Measurements from ENCODE around the gene H2AZ2. TPM values are rescaled to one million over a fixed set of nuclear protein-coding genes. Genes with fewer than 3 reads are reported as not detected.
"Not testable (repeated sequence)": the region's sequence is repeated elsewhere in the genome, so short reads cannot be mapped to it uniquely, and the experiment has no call there.

H2AZ2 gene
- total RNA-seq, 1 experiment from 2014 or later: 352 TPM

- no peak overlapping the region for H3K4me3 ChIP-seq
Measured at GRCh38 chr7:44880317-44881018, 32.6 kb upstream of the H2AZ2 start.

GRCh38 chr7:44876393-44876792 is 28.5 kb upstream of the H2AZ2 start:
- no peak for DNase-seq
- H3K36me3 ChIP-seq: peaks cover 34% of the 10 kb centered on the region
- no peaks in the 10 kb centered on the region for H3K9me3 ChIP-seq
- H3K4me3 ChIP-seq: no peak overlapping the region
- no peaks in the 10 kb centered on the region for H3K27me3 ChIP-seq

More at GRCh38 chr7:44880317-44881018, 32.6 kb upstream of the H2AZ2 start:
- Histone ChIP-seq H3K36me3 (peaks cover 65% of the 10 kb centered on the region), H3K27me3 (no peaks in the 10 kb centered on the region), H3K9me3 (no peaks in the 10 kb centered on the region)
- no peak for DNase-seq

GRCh38 chr7:44875241-44875640 is 27.4 kb upstream of the H2AZ2 start:
- H3K36me3 ChIP-seq: peaks cover 22% of the 10 kb centered on the region
- H3K4me3 ChIP-seq: no peak overlapping the region
- DNase-seq: no peak
- H3K9me3 ChIP-seq: no peaks in the 10 kb centered on the region
- H3K27me3 ChIP-seq: no peaks in the 10 kb centered on the region

- Histone ChIP-seq H3K4me3 (no peak overlapping the region), H3K36me3 (peaks cover under 1% of the 10 kb centered on the region), H3K27me3 (no peaks in the 10 kb centered on the region), H3K9me3 (no peaks in the 10 kb centered on the region)
- no peak for DNase-seq
Measured at GRCh38 chr7:44872787-44873186, 24.9 kb upstream of the H2AZ2 start.

DNA sequence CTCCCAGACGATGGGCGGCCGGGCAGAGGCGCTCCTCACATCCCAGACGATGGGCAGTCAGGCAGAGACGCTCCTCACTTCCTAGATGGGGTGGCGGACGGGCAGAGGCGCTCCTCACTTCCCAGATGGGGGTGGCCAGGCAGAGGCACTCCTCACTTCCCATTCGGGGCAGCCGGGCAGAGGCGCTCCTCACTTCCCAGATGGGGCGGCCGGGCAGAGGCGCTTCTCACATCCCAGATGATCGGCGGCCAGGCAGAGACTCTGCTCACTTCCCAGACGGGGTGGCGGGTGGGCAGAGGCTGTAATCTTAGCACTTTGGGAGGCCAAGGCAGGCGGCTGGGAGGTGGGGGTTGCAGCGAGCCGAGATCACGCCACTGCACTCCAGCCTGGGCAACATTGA is 24.0 kb upstream of the H2AZ2 start:
- DNase-seq, H3K36me3 ChIP-seq, H3K4me3 ChIP-seq, H3K9me3 ChIP-seq, H3K27me3 ChIP-seq: not testable (repeated sequence)

GRCh38 chr7:44870780-44871179 is 22.9 kb upstream of the H2AZ2 start:
- DNase-seq, H3K9me3 ChIP-seq, H3K4me3 ChIP-seq, H3K36me3 ChIP-seq, H3K27me3 ChIP-seq: not testable (repeated sequence)

GRCh38 chr7:44870336-44870735 is 22.4 kb upstream of the H2AZ2 start:
- H3K36me3 ChIP-seq, H3K4me3 ChIP-seq, DNase-seq, H3K9me3 ChIP-seq, H3K27me3 ChIP-seq: not testable (repeated sequence)

DNA sequence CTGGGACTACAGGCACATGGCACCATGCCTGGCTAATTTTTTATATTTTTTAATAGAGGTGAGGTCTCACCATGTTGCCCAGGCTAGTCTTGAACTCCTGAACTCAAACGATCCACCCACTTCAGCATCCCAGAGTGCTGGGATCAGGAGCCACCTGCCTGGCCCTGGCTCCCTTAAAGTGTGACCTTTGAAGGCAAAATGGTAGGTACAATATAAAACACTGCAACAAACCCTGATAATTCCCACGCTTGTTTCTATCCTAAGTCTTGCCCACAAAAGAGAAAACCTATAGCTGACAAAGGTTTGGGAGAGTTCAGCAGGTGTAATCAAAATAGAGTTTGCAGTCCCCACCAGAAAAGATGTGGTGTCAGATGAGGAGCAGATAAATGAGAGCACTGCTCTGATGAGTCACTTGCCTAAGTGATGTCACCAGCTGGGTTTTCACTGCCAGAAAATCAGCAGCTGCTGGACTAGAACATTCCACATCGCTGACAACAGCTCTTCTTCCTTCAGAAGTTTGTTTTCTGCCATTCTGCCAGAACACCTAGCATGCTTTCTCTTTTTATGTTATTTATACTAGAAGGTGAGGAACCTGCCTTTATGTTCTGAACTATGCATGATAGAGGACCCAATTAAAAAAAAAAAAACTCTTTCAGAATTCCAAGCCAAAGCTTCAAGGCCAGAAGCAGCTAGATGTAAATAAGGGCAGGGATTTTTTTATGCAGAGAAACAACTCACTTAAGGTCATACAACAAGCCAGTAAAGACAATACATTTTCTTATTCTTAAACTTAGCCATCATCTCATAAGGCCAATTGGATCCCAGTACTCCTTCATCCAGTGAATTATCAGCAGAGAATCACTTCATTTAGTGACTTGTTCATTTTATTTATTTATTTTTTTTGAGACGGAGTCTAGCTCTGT is 19.4 kb upstream of the H2AZ2 start:
- H3K4me3 ChIP-seq: no peak overlapping the region
- peak; percentile 82 for DNase-seq
- no peaks in the 10 kb centered on the region for H3K36me3 ChIP-seq
- H3K9me3 ChIP-seq: no peaks in the 10 kb centered on the region
- H3K27me3 ChIP-seq: no peaks in the 10 kb centered on the region

- peak; percentile 26 for DNase-seq
- not testable (repeated sequence) for H3K4me3 ChIP-seq, H3K9me3 ChIP-seq, H3K36me3 ChIP-seq, H3K27me3 ChIP-seq
Measured at GRCh38 chr7:44861949-44862348, 14.1 kb upstream of the H2AZ2 start.

DNA sequence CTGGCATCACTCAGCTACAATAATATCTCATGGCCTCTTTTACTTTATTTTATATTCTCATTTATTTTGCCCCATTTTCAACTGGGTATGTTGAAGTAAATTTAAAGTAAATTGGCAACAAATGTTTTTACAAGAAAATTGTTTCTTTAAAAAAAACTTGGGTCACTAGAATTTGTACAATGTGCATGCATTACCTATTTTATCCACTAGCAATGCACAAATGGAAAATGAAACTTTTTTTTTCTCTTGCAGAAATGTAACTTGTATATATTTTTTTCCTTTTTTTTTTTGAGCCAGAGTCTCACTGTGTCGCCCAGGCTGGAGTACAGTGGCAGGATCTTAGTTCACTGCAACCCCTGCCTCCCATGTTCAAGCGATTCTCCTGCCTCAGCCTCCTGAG is 10.3 kb upstream of the H2AZ2 start:
- H3K27me3 ChIP-seq: no peaks in the 10 kb centered on the region
- DNase-seq: no peak

DNA sequence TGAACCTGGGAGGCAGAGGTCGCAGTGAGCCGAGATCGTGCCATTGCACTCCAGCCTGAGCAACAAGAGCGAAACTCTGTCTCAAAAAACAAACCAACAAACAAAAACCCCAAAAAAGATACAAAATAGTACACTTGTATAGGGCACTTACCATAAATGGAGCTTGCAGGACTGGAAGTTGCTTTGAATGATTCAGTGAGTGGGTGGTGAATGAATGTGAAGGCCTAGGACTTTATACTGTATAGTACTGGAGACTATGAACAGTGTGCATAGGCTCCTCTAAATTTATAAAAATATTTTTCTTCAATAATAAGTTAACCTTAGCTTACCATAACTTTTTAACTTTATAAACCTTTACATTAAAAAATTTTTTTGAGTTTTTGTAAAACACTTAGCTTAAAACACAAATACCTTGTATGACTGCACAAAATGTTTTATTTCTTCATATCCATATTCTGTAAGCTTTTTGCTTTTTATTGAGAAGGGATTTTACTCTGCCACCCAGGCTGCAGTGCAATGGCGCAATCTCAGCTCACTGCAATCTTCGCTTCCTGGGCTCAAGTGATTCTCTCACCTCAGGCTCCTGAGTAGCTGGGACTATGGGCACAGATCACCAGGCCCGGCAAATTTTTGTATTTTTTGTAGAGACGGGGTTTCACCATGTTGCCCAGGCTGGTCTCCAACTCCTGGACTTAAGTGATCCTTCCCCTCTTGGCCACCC is 6.9 kb upstream of the H2AZ2 start:
- H3K27me3 ChIP-seq: no peaks in the 10 kb centered on the region
- no peaks in the 10 kb centered on the region for H3K36me3 ChIP-seq
- no peaks in the 10 kb centered on the region for H3K9me3 ChIP-seq
- DNase-seq: no peak
- H3K4me3 ChIP-seq: no peak overlapping the region

More for the DNA sequence above, 10.3 kb upstream of the H2AZ2 start:
- H3K4me3 ChIP-seq: no peak overlapping the region
- no peaks in the 10 kb centered on the region for H3K9me3 ChIP-seq
- H3K36me3 ChIP-seq: no peaks in the 10 kb centered on the region

- H3K27me3 ChIP-seq: no peaks in the 10 kb centered on the region
- H3K36me3 ChIP-seq: no peaks in the 10 kb centered on the region
- H3K4me3 ChIP-seq: no peak overlapping the region
- DNase-seq: no peak
- no peaks in the 10 kb centered on the region for H3K9me3 ChIP-seq
Measured at GRCh38 chr7:44853391-44853790, 5.5 kb upstream of the H2AZ2 start.

DNA sequence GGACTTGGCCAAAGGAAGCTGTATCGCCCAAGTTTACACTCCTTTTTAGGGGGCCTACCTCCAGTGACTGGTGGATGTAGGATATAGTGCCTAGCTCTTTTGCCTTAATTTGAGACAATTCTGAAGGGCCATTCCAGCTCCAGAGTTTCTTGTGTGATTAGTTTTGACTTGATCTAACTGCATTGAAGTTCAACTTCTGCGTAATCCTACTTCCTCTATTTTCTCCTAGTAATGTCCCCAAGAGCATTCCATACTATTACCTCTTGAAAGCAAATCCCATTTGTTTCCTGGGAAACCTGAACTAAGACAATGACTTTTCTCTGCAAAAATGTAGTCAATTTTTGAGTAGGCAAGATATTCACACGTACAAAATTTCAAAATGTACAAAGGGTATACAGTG is 4.7 kb upstream of the H2AZ2 start:
- H3K27me3 ChIP-seq: no peaks in the 10 kb centered on the region
- H3K4me3 ChIP-seq: no peak overlapping the region
- H3K36me3 ChIP-seq: no peaks in the 10 kb centered on the region
- DNase-seq: no peak
- H3K9me3 ChIP-seq: no peaks in the 10 kb centered on the region

GRCh38 chr7:44849885-44850544 is 2.1 kb upstream of the H2AZ2 start:
- no peaks in the 10 kb centered on the region for H3K9me3 ChIP-seq
- no peaks in the 10 kb centered on the region for H3K27me3 ChIP-seq
- DNase-seq: no peak
- no peak overlapping the region for H3K4me3 ChIP-seq
- no peaks in the 10 kb centered on the region for H3K36me3 ChIP-seq

DNA sequence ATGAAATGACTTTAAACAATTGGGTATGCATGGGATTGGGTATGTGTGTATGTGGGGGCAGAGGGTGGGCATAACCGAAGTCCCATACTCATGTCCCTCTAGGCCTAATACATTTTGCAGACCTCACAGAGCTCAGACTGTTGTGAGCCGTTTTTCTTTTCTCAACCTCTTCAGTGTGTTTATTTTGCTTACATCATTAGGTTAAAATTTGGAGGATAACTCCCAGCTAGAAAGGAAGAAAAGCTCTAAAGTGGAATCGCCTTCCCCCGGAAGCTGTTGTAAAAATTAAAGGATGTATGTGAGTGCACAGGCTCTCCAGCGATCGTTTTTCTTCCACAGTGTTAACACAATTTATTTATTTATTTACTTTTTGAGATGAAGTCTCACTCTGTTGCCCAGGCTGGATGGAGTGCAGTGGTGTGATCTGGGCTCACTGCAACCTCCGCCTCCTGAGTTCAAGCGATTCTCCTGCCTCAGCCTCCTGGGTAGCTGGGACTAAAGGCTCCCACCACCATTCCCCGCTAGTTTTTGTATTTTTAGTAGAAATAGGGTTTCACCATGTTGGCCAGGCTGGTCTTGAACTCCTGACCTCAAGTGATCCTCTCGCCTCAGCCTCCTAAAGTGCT is 1.5 kb upstream of the H2AZ2 start:
- Histone ChIP-seq H3K36me3 (no peaks in the 10 kb centered on the region), H3K9me3 (no peaks in the 10 kb centered on the region), H3K27me3 (no peaks in the 10 kb centered on the region), H3K4me3 (peak overlapping the region; percentile 73)
- DNase-seq: no peak

- DNase-seq: peak; percentile 82
- Histone ChIP-seq H3K27me3 (no peaks in the 10 kb centered on the region), H3K9me3 (no peaks in the 10 kb centered on the region), H3K36me3 (peaks cover 9% of the 10 kb centered on the region), H3K4me3 (peak overlapping the region; percentile 89)
Measured at GRCh38 chr7:44847509-44847919, 373 bp downstream of the H2AZ2 start.
